Globus pallidus (tissue), 1 donor: ENCODE measurements around the gene FCMR.

Experiments
- DNase-seq: peaks from one replicate; pipeline ENCODE4 v3.0.0-alpha.2; 2015; ENCODE audit warnings: low spot score

Gene FCMR, protein sequence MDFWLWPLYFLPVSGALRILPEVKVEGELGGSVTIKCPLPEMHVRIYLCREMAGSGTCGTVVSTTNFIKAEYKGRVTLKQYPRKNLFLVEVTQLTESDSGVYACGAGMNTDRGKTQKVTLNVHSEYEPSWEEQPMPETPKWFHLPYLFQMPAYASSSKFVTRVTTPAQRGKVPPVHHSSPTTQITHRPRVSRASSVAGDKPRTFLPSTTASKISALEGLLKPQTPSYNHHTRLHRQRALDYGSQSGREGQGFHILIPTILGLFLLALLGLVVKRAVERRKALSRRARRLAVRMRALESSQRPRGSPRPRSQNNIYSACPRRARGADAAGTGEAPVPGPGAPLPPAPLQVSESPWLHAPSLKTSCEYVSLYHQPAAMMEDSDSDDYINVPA

GRCh38 chr1:206921772-206922265 is at the start of gene FCMR:
FCMR (minus strand) TSS chr1:206921941; CDS start chr1:206921854, 87 bp downstream.
- peak; percentile 54 for DNase-seq

DNA sequence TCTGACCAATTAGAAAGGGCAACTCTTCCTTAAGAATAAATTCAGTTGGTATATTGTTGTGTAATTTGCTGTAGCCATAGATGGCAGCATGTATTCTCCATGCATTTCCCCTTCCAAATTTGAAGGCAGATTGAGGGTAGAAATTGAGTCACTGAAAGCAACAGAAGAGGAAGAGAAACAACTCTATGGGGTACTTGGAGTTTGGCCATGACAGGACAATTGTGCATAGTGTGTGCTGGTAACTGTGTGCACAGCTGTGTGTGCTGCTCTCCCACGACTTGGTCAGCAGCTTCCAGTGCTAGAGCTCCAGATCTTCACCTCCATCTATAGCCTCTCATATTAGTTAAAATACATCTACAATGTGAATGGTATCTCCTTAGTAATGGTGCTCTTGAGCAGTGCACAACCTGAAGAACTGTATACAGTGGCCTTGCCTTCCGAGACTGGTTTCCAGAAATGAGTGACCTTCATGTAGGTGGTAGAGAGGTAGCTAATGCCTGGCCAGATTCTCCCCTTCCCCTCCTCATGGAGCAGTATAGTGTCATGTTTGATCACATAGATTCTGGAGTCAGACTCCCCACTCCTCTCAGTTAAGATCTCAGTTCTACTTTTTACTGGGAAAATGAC is 49.4 kb upstream of the FCMR start:
- DNase-seq, result peak; percentile 26

DNA sequence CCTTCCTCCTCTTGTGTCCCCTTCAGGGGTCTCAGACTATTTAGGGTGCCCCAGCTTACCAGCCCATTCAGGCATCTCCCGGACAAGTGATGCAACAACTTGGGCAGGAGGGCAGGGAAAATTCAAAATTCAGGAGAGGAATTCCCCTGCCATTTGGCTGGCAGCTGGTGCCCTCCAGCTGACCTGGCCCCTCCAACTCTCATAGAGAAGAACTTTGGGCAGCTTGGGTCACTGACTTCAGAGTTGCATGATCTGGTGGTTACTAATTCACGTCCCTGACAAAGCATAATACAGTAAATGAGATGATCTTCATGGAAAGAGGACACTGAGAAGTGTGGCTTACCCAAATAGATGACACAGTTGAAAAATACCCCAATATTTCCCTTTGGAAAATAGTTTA is 48.7 kb upstream of the FCMR start, which contains the start of gene FCAMR:
FCAMR (minus strand) TSS at position 15 of the 400 bp plus-strand sequence. CDS start 335 bp downstream, outside the sequence.
- no peak for DNase-seq

- DNase-seq, result no peak
Observed at GRCh38 chr1:206969090-206969489, 47.3 kb upstream of the FCMR start.

DNA sequence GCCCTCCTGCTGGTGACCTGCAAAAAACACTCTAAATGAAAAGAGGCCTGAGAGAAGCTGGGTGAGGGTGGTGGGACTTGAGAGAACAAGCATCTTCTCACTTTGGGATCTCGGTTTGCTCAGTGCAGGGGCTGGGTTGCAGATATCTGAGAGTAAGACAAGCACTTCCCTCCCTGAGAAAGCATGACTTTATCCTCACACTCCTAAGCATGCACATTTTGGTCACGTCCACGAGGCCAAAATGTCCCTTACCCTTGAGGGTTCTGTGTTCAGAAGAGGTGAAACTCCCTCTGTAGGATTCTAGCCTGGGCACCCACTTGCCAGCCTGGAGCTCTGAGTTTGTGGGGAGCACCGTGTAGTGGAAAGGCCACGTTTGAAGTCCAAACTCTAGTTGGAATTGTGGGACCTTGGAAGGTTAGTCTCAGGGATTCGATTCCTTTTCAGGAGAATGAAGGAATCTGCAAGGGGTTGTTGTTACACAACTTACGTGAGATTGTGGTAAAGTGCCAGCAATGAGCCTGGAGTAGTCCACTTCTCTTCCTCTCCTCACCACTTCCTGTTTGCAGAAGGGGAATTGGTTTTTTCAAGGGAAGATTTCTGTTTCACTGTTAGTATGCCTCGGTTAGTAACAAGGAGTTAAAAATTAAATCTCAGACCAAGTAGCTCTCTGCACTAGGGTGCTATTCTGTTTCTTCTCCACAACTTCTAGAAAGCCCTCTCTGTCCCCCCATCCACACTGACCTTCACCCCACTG is 45.5 kb upstream of the FCMR start:
- peak; percentile 47 for DNase-seq

DNA sequence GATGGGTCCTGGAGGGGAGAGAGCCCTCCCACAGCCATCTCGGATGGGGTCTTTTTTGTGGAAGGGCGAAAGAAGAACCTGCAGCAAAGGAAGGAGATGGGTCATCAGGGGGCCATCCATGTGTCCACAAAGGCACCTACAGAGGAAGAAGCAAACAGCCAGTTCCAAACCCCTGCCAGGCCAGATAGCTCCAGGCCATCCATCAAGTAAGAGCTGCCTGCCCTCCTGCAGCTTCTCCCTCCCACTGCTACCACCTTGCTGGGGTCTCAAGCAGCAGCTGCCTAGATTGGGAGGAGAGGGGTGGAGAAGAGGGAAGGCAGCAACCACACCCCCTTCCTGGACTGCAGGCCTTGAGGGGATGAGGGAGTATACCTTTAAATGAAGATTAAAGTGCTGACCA is 44.0 kb upstream of the FCMR start:
- no peak for DNase-seq

DNA sequence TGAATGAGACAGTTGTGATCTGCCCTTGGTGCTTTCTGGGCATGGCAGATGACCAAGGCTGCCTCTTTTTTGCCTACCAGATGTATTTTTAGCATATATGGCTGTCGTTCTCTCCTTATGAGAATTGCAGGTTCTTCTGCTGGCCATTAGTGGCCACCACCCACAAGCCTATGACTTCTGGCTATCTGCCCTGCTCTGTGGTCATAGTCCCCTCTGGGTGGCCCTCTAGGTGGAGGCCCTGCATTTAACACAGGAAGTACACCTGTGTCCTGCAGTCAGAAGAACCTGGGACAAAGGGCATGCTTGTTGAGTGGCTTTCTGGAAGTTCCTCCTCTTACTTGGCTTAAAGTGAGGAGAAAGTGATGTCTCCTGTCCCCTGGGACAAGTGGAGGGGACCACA is 42.0 kb upstream of the FCMR start:
- no peak for DNase-seq

- no peak for DNase-seq
Observed at GRCh38 chr1:206963119-206963712, 41.5 kb upstream of the FCMR start.

DNA sequence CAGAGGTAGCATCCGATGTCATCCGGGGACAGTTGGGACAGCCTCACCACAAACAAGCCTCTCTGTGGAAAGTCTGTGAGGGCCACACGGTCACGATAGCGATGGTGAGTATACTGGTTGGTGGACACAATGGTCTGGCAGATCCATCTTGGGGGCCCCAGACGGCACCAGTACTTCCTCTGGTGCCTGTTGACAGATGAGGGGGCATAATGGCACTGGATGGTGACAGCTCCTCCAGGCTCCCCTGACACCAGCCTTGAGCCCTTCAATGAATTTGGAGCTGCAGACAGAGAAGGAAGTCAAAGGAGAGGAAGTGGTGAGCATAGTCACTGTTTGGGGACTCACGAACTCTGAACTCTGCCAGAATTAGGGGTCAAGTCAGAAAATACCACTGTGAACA is 40.5 kb upstream of the FCMR start:
- no peak for DNase-seq

GRCh38 chr1:206961668-206962067 is 39.9 kb upstream of the FCMR start:
- no peak for DNase-seq

- DNase-seq, result no peak
Observed at GRCh38 chr1:206960676-206961386, 39.1 kb upstream of the FCMR start.

DNA sequence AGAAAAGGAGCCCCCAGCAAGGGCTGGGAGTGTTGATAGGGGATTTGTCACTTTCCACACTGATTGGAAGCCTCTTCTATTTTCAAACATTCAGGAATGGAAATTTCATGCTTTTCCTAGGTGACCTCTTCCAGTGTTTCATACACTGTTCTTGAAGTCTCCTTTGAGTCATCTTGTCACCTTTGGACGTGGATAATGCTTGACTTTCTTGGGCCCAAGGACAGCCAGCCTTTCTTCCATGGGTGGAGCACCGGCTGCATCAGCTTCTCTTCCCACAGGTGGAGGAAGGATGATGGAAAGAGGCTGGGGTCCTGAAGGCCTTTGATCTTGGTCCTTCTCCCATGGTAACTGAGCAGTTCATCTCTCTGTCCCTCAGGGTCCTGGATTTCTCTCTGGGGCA is 36.4 kb upstream of the FCMR start:
- DNase-seq, result no peak

- DNase-seq, result no peak
Observed at GRCh38 chr1:206957639-206958038, 35.9 kb upstream of the FCMR start.

- DNase-seq, result no peak
Observed at GRCh38 chr1:206955476-206956451, 34.0 kb upstream of the FCMR start.

- DNase-seq, result no peak
Observed at GRCh38 chr1:206954459-206955342, 33.0 kb upstream of the FCMR start.

DNA sequence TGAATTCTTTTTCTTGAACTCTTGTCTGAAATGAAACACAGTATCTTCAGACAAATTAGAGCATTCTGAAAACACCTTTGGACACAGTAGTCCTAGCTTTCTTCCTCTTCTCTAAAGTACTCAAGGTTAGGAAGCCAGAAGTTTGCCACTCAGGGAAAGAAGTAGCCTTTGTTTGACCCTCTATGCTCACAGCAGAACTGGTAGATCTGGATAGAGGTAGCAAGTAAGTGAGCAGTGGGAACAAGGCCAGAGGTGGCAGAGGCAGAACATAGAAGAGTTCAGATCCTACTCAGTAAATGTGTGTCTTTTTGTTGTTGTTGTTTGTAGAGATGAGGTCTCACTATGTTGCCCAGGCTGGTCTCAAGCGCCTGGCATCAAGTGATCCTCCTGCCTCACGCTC is 31.9 kb upstream of the FCMR start:
- DNase-seq, result no peak

- DNase-seq, result no peak
Observed at GRCh38 chr1:206953126-206953525, 31.4 kb upstream of the FCMR start.

DNA sequence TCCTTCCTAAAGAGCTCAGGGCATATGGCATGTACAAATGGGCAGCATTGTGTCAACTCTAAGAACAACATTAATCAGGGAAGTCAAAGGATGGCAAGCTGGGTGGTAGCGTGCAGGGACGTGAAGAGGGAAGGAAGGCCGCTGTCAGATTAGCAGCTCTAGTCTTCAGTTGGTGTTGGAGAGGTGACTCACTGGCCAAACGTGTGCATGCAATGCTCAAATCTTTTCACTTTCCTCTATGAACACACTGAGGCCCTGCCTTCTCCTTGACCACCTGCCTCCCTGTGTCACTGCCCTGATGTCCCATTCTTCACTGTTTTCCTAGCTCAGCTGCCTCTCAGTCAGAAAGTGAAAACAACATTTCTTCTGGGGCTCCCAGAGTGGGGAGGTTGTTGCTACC is 30.4 kb upstream of the FCMR start:
- no peak for DNase-seq
